ENCODE data around the gene ANXA11. TPM values are rescaled to one million over a fixed set of nuclear protein-coding genes. Genes with fewer than 3 reads are reported as not detected.

The ANXA11 gene
- total RNA-seq, 4 donors from 2014 or later, result 110 to 269 (median 238) TPM

DNA sequence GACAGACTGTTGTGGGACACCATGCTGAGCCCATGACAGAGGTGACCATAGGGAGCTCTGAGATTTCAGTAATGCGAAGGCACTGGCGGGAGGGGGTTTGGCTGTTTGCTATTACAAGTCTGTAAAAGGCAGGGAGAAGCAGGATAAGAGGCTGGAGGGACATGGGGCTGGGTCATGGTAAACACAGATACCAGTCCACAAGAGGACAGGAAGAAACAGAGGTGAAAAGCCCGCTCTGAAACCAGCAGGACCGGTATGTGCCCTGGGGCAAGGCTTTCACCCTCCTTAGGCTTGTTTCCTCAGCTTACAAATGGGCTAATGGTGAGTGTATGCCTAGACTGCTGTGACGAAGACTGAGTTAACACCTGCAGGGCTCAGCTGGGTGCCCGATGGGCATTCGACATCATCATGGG, 34.1 kb downstream of the ANXA11 start:
- TF ChIP-seq, protein P1, sequence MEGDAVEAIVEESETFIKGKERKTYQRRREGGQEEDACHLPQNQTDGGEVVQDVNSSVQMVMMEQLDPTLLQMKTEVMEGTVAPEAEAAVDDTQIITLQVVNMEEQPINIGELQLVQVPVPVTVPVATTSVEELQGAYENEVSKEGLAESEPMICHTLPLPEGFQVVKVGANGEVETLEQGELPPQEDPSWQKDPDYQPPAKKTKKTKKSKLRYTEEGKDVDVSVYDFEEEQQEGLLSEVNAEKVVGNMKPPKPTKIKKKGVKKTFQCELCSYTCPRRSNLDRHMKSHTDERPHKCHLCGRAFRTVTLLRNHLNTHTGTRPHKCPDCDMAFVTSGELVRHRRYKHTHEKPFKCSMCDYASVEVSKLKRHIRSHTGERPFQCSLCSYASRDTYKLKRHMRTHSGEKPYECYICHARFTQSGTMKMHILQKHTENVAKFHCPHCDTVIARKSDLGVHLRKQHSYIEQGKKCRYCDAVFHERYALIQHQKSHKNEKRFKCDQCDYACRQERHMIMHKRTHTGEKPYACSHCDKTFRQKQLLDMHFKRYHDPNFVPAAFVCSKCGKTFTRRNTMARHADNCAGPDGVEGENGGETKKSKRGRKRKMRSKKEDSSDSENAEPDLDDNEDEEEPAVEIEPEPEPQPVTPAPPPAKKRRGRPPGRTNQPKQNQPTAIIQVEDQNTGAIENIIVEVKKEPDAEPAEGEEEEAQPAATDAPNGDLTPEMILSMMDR (IDR thresholded peaks at IDR 0.05), result no peak
- TF ChIP-seq POLR2A (IDR thresholded peaks at IDR 0.05), result no peak
- H3K27ac ChIP-seq, result peak overlapping the region in 2 of 4 donors; percentile 10 to 57
- peaks cover 0 to 66% (median 0%) of the 10 kb centered on the region in 3 donors for H3K36me3 ChIP-seq
- peak in 1 of 3 donors; percentile 44 for DNase-seq
- no peaks in the 10 kb centered on the region for H3K9me3 ChIP-seq
- peaks cover 0 to 18% (median 0%) of the 10 kb centered on the region in 4 donors for H3K4me1 ChIP-seq
- no peak overlapping the region for H3K4me3 ChIP-seq
- H3K27me3 ChIP-seq, result no peaks in the 10 kb centered on the region

DNA sequence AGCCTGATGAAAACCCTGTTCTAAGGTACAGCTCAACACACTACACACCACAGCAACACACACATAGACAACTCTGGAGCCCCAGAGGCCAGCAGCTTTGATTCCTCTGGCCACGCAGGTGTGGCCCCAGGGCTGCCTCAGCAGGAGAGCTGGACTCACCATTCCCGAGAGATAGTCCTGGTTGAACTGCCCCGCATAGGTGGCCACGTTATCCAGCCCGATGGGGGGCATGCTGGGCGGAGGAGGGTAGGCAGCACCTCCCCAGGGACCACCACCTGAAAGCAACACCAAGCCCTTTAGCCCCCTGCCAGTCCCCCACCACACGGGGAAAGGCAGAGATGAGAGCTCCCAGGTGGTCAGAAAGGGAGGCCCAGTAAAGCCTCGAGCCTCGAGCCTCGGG, 34.7 kb downstream of the ANXA11 start:
- Histone ChIP-seq H3K9me3 (no peaks in the 10 kb centered on the region), H3K36me3 (peaks cover 0 to 70% (median 0%) of the 10 kb centered on the region in 3 donors), H3K27me3 (no peaks in the 10 kb centered on the region), H3K27ac (peak overlapping the region in 2 of 4 donors; percentile 10 to 57), H3K4me3 (no peak overlapping the region), H3K4me1 (peaks cover 0 to 18% (median 0%) of the 10 kb centered on the region in 4 donors)
- DNase-seq, result peak in 1 of 3 donors; percentile 42
- TF ChIP-seq, protein P1 (IDR thresholded peaks at IDR 0.05), result no peak
- TF ChIP-seq POLR2A (IDR thresholded peaks at IDR 0.05), result no peak

DNA sequence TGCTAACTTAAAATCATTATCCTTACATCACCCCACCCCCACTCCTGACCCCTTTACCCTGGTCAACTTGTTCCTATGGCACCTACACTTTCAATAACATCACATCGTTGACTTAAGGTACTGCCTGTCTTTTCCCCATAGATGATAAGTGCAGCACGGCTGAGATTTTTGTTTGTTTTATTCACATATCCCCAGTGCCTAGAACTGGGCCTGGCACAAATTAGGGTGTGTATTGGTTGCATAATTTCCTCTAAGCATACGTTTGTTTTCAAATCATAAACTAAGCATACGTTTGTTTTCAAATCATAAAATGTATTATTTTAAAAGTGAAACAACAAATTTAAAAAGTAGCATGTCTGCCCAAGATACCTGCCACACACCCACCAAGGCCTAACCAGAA, 35.3 kb downstream of the ANXA11 start:
- Histone ChIP-seq H3K27ac (peak overlapping the region in 1 of 4 donors; percentile 57), H3K4me3 (no peak overlapping the region), H3K9me3 (no peaks in the 10 kb centered on the region), H3K4me1 (peaks cover 0 to 20% (median 0%) of the 10 kb centered on the region in 4 donors), H3K36me3 (peaks cover 0 to 74% (median 0%) of the 10 kb centered on the region in 3 donors), H3K27me3 (no peaks in the 10 kb centered on the region)
- DNase-seq, result peak in 1 of 3 donors; percentile 1
- no peak for TF ChIP-seq POLR2A (IDR thresholded peaks at IDR 0.05)
- TF ChIP-seq, protein P1 (IDR thresholded peaks at IDR 0.05), result no peak

DNA sequence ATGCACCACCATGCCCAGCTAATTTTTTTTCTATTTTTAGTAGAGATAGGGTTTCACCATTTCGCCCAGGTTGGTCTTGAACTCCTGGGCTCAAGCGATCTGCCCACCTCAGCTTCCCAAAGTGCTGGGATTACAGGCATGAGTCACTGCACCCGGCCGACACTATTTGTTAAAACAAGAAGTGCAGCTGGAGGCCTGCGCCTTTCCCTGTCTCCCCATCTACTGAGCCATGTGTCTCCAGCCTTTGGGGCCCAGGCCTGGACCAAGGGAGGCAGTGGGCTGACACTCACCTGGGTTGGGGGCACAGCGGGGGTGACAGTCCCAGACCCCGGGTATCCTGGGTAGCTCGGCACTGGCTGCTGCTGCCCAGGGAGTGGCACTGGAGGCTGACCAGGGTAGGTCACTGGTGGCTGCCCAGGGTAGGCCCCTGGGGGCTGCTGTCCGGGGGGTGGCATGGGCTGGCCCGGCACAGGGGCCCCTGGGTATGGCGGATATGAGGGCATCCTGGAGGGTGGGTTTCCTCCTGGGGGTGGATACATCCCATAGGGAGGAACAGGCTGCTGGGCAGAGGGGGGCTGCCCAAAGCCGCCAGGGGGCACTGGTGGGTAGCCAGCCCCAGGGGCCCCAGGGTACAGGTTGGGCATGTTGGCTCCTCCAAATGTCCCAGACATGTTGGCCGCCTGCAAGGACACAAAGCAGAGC, 36.5 kb downstream of the ANXA11 start:
- Histone ChIP-seq H3K9me3 (no peaks in the 10 kb centered on the region), H3K4me3 (no peak overlapping the region), H3K36me3 (peaks cover 0 to 83% (median 0%) of the 10 kb centered on the region in 3 donors), H3K4me1 (peaks cover 0 to 28% (median 4%) of the 10 kb centered on the region in 4 donors), H3K27ac (no peak overlapping the region), H3K27me3 (no peaks in the 10 kb centered on the region)
- DNase-seq, result peak in 1 of 3 donors; percentile 49
- TF ChIP-seq POLR2A (IDR thresholded peaks at IDR 0.05), result no peak
- TF ChIP-seq, protein P1 (IDR thresholded peaks at IDR 0.05), result peak; percentile 9 to 37 (median 20)

DNA sequence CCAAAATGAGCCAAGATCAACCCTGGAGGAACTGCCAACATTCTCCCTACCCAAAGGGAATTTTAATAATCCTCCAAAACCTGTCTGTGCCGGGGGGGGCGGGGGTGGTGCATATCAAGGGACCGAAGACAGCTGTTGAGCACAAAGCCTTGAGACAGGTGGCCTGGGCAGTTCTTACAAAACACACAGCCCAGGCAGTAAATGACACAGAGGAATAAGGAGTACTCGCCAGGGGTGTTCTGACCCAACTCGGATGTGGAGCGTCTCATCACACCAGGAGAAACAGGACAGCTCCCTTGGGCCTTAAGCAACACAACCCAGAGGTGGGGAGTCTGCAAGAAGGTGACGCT, 37.2 kb downstream of the ANXA11 start:
- peak in 1 of 3 donors; percentile 18 for DNase-seq
- no peak overlapping the region for H3K4me3 ChIP-seq
- H3K27ac ChIP-seq, result no peak overlapping the region
- TF ChIP-seq POLR2A (IDR thresholded peaks at IDR 0.05), result no peak
- TF ChIP-seq, protein P1 (IDR thresholded peaks at IDR 0.05), result no peak
- no peaks in the 10 kb centered on the region for H3K9me3 ChIP-seq
- H3K4me1 ChIP-seq, result peaks cover 0 to 28% (median 10%) of the 10 kb centered on the region in 4 donors
- H3K27me3 ChIP-seq, result no peaks in the 10 kb centered on the region
- peaks cover 0 to 83% (median 2%) of the 10 kb centered on the region in 3 donors for H3K36me3 ChIP-seq
